ENCODE results near the gene FAM149B1. TPM values are rescaled to one million over a fixed set of nuclear protein-coding genes. Genes with fewer than 3 reads are reported as not detected.

Gene FAM149B1
- total RNA-seq, 1 experiment from 2014 or later, result 17.5 TPM

GRCh38 chr10:73205890-73206289 is 38.0 kb downstream of the FAM149B1 start:
- ChIA-PET RAD21 (ENCODE audit: low non-redundant PET in 1 of 2, low total read pairs in 2 of 2, uncharacterized antibody in 2 of 2, unreplicated experiment in 2 of 2) (no interaction called here), CTCF (no interaction called here), POLR2A (no interaction called here)
- no peak overlapping the region for H3K27ac ChIP-seq (ENCODE audit: low read depth, low read length)
- H3K79me2 ChIP-seq (ENCODE audit: insufficient read depth, low read length), result no peaks in the 10 kb centered on the region
- no peaks in the 10 kb centered on the region for H4K20me1 ChIP-seq (ENCODE audit: insufficient read depth)
- no peaks in the 10 kb centered on the region for H3K9me3 ChIP-seq (ENCODE audit: control insufficient read depth in 1 of 2, insufficient read depth in 1 of 2, low read depth in 1 of 2, low read length in 2 of 2)
- H3K4me3 ChIP-seq (replicated peaks in 1 of 2; ENCODE audit: low read depth in 1 of 2, low read length in 2 of 2), result no peak overlapping the region
- no peak overlapping the region for H2AFZ ChIP-seq (ENCODE audit: low read depth, low read length, poor library complexity, severe bottlenecking)
- intact Hi-C loops (cut with micrococcal nuclease), result no loop called here
- no peaks in the 10 kb centered on the region for H3K4me1 ChIP-seq (ENCODE audit: control insufficient read depth in 1 of 2, insufficient read depth in 2 of 2, low read length in 2 of 2)
- H3K9me2 ChIP-seq (ENCODE audit: insufficient read depth), result no peaks in the 10 kb centered on the region
- no peak for TF ChIP-seq ZNF274 (IDR thresholded peaks at IDR 0.05; ENCODE audit: low read depth, low read length)
- no peak for TF ChIP-seq EGR1 (IDR thresholded peaks at IDR 0.05; ENCODE audit: low read depth)
- TF ChIP-seq POLR2AphosphoS5 (IDR thresholded peaks at IDR 0.05; ENCODE audit: low read depth, low read length), result no peak
- no peak for TF ChIP-seq SP1 (IDR thresholded peaks at IDR 0.05; ENCODE audit: low read depth)
- TF ChIP-seq SRF (IDR thresholded peaks at IDR 0.05; ENCODE audit: low read depth), result no peak
- no peak for TF ChIP-seq JUND (IDR thresholded peaks at IDR 0.05)
- TF ChIP-seq REST (IDR thresholded peaks at IDR 0.05; ENCODE audit: low read depth), result no peak
- TF ChIP-seq TCF7L2 (IDR thresholded peaks at IDR 0.05; ENCODE audit: borderline replicate concordance, extremely low read depth, insufficient read depth, insufficient read length), result no peak
- TF ChIP-seq POLR2A (IDR thresholded peaks at IDR 0.05; ENCODE audit: borderline replicate concordance, extremely low read depth, insufficient read depth, insufficient read length), result no peak
- TF ChIP-seq FOSL1 (IDR thresholded peaks at IDR 0.05; ENCODE audit: low read depth), result no peak
- TF ChIP-seq MAX (IDR thresholded peaks at IDR 0.05), result no peak
- no peak for TF ChIP-seq ATF3 (IDR thresholded peaks at IDR 0.05)
- no peak for TF ChIP-seq SIN3A (IDR thresholded peaks at IDR 0.05; ENCODE audit: low read depth)
- no peak for TF ChIP-seq ZFX (IDR thresholded peaks at IDR 0.05)
- TF ChIP-seq CBX3 (IDR thresholded peaks at IDR 0.05; ENCODE audit: low read depth), result no peak
- no peak for TF ChIP-seq EZH2 (IDR thresholded peaks at IDR 0.05)
- no peak for TF ChIP-seq CTCF (IDR thresholded peaks at IDR 0.05 in 2 of 3, conservative IDR thresholded peaks at IDR 0.05 in 1 of 3; ENCODE audit: borderline replicate concordance in 1 of 3, insufficient read depth in 1 of 3, low read depth in 2 of 3, low read length in 2 of 3)
- no peak for TF ChIP-seq ZBTB33 (IDR thresholded peaks at IDR 0.05; ENCODE audit: extremely low read depth, insufficient replicate concordance, low read length)
- no peak for TF ChIP-seq ELF1 (IDR thresholded peaks at IDR 0.05; ENCODE audit: borderline replicate concordance, low read depth)
- no peak overlapping the region for H3K9ac ChIP-seq (ENCODE audit: low read length)
- no peaks in the 10 kb centered on the region for H3K27me3 ChIP-seq (ENCODE audit: insufficient read depth, low read length)
- no TSS peak for BruUV-seq (replicated peaks)
- ATAC-seq (no peak), DNase-seq (ENCODE audit: low read depth, low spot score) (no peak)
- no peak overlapping the region for H3K4me2 ChIP-seq (ENCODE audit: low read length)
- H3K36me3 ChIP-seq (ENCODE audit: control insufficient read depth in 1 of 2, insufficient read depth in 2 of 2, low read length in 2 of 2), result no peaks in the 10 kb centered on the region

Data from HCT116 (cell line).